DLD1 (cell line): Measurements from ENCODE around the gene MYO16.

Experiments
- in situ Hi-C: cut with HindIII; loops from 2 replicates; pipeline ENCODE4 v1.10.0; 2017; ENCODE audit warnings: low sequenced_read_pairs

MYO16 gene

DNA sequence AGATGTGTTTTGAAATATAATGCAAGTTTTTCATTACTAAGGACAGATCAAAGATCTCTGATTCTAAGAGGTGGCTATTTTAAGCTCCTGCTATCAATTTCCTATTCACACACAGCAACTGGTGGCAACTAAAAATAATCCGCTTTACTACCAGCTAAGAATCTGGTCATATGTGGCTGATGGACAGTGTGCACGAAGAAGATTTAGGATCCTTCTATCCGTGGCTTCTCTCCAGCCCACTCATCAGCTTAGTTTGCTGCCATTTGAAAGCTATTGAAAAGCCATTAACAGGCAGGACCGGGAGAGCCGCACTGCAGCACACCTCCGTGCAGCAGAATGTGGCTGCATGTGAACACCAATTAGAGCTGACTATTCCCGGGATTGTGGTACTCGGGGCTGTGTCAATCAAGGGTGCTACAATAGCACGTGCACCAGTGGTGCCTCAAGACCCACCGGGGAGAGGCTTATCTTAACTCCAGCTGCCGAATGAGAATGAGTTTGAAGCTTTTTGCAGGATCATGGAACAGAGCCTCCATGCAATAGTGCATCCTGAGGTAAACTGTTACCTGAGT lies at the start of gene MYO16:
TSS of gene MYO16 (plus strand) at position 431 of the 572 bp plus-strand sequence. CDS start 234 bp downstream, outside the sequence.
- in situ Hi-C loops = no loop called here

GRCh38 chr13:108586826-108587225 lies 42.6 kb upstream of the MYO16 start:
- in situ Hi-C loops = no loop called here

GRCh38 chr13:108588516-108588915 lies 40.9 kb upstream of the MYO16 start:
- in situ Hi-C loops = no loop called here

DNA sequence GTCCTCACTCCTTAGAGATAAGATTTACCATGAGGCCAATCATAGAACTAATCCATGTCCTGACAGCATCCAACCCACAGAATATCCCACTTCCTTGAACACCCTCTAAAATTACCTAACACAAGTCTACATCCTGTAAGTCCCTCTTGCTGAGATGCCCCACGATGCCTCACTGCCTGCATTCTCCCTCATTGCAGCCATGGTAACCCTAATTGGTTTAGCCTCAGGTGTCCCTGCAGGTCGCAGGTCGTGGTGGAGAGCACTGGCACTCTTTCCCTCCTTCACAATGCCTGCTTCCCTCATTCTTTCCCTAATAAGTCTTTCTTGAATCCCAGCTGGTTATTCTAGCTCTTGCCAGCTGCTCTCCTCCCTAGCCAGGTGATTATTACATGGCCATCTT lies 35.3 kb upstream of the MYO16 start:
- in situ Hi-C loops = no loop called here

DNA sequence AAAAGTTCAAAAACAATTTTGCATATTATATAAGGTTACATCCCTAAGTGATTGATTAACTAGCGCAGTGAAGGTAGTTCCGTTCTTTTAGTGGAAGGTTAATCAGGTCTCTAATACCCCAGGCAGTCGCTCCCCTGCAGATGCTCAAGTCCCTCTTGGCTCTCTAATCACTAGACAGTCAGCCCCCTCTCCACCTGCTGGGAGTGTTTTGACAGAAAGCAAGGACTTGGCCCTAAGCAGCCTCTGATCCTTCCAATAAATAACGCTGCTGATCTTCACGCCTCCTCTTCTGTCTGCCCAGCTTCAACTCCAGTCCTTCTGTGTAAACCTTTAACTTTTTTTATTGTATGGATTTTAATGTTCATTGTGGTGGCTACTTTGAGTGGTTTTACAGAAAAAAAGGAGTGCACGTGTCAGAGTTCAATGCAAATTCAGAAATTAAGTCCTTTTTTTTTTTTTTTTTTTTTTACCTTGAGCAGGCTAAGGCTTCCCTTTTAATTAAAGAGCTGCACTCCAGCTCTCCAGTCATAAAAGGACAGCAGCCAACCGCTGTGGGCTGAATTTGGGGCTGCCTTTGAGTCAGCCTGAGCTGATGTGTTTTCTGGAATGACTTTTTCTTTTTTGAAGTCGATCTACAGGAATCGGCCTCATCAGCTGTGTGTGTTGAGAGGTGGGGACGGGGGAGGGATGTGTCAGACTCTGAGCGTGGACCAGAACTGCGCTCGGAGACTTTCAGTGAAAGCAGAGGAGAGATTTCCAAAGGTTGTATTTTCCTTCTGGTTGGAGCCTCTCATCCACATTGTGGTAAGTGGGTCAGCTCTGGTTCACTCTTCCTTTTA lies 33.8 kb upstream of the MYO16 start:
- in situ Hi-C loops = no loop called here

DNA sequence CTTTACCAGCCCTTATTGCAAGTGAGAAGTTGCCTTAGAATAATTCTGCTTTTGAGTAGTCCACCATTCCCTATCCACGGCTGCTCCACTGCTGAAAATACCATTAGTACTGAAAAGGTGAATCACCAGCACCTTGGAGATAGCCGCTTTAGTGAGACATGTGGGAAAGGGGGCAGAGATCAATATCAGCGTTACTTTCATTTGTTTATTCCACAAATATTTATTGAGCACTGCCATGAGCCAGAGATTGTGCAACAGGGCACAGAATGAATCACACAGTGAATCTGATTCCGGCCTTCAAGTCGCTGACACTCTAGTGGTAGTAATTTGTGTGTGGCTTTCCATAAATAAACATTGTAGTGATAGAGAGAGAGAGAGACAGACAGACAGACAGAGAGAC lies 31.5 kb upstream of the MYO16 start:
- in situ Hi-C loops = no loop called here

DNA sequence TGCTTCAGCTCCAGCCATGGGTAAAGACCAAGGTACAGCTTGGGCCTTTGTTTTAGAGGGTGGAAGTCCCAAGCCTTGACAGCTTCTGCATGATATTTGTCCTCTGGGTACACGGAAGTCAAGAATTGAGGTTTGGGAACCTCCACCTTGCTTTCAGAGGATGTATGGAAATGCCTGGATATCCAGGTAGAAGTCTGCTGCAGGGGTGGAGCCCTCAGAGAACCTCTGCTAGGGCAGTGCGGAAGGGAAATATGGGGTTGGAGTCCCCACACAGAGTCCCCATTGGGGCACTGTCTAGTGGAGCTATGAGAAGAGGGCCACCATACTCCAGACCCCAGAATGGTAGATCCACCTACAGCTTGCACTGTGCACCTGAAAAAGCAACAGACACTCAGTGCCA lies 23.0 kb upstream of the MYO16 start:
- in situ Hi-C loops = no loop called here

- in situ Hi-C loops = no loop called here
These were observed 20.1 kb upstream of the MYO16 start for GRCh38 chr13:108609353-108609752.

GRCh38 chr13:108610507-108610906 lies 18.9 kb upstream of the MYO16 start:
- in situ Hi-C loops = no loop called here

DNA sequence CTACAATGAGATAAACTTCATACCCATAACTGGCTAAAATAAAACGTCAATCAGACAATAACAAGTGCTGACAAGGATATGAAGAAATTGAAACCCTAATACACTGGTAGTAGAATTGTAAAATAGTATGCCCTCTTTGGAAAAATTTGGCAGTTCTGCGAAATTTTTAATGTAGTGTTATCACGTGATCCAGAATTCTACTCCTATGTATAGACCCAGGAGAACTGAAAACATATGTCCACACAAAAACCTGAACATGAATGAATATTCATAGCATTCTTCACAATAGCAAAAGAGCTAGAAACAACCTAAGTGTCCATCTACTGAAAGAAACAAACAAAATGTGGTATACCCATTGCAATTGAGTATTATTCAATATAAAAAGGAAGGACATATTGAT lies 14.2 kb upstream of the MYO16 start:
- in situ Hi-C loops = no loop called here

DNA sequence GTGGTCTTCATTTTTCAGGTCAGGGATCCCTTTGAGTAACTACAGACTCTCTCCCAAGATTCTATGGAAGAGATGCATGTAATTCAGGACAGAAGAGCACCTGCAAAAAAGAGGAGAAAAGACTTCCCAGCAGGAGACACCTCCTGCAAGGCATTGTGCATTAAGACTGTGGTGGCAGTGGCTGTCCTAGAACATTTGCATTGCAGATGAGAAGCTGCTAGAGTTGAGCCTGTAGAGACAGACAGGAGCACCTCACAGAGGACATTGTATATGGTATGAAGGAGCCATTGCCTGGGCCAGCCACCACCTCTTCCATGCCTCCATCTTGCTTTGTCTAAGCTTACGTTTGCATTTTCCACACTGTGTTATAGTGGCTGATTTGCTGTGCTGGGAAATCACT lies 11.2 kb upstream of the MYO16 start:
- in situ Hi-C loops = no loop called here

DNA sequence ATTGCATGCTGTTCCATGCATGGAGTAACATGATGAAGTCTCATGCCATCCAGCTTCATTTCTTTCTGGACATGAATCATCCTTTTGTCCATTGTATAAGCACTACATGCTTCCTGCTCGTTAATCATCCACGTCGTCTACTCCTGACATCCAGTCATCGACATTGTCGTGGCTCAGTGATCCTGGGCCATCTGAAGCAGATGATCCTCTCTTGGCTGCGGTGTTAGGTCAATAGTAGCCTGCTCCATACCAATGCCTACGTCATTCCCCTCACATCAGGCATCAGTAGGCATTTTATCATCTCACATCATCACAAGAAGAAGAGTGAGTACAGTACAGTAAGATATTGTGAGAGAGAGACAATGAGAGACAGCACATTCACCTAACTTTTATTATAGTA lies 7.9 kb upstream of the MYO16 start:
- in situ Hi-C loops = no loop called here

- in situ Hi-C loops = no loop called here
These were observed 5.3 kb upstream of the MYO16 start for GRCh38 chr13:108624108-108624507.

DNA sequence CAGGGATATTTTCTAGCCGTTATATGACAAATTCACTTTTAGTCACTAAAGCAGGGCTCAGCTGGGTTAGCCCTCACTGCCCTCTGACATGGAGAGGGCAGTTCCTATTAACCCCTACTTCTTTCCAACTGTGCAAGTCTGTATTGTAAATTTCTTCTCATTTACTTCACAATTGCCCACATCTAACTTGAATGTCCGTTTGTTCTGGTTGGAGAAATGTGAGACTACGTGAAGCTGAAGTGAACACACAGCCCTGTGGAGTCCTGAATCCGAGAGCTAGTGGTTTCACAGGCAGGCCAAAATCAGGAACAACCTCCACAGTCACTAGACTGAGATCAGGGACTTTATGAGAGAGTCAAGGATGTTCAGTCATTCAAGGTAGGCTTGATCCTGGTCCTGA lies 4.4 kb upstream of the MYO16 start:
- in situ Hi-C loops = no loop called here

- in situ Hi-C loops = no loop called here
These were observed 577 bp downstream of the MYO16 start for GRCh38 chr13:108629988-108630387.

DNA sequence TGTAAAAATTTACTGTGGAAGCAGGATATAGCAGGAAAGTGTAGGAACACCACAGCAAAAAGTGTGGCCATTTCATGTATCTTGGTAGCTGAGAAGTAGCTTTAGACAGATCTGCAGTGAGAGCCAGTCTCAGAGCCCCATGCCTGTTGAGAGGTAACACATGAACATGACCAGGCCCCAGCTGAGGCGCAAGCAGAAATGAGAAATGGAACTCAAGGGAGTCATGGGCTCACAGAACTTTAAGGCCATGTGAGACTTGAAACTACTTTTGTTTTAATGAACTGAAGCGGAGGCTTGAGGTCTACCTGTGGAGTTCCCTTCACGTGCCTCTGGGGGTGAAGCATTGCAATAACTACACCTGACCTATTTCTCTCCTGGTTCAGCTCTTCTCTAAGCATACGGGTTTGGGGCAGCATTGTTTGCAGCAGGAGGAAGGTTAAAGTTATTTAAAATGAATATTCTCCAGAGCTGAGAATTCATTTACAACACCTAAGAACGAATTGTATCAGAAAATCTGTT lies 3.3 kb downstream of the MYO16 start:
- in situ Hi-C loops = no loop called here

DNA sequence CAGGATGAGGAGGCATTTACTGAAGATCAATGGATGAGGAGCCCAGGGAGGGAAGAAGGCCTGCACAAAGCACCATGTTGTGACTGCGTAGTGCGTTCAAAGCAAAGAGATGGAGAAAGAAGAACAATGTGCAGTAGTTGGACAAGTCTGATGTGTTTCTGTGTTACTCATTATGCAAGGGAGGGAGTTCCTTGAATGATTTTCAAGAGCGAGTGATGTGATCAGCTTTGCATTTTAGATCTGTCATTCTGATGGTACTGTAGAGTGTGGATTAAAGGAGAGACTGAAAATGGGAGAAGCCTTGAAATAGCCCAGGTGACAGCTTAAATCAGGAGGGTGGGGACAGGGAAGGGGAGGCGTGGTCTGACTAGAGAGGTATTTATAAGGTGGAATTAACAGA lies 9.5 kb downstream of the MYO16 start:
- in situ Hi-C loops = no loop called here

GRCh38 chr13:108643646-108644353 lies 14.4 kb downstream of the MYO16 start:
- in situ Hi-C loops = no loop called here

GRCh38 chr13:108645376-108645775 lies 16.0 kb downstream of the MYO16 start:
- in situ Hi-C loops = no loop called here

DNA sequence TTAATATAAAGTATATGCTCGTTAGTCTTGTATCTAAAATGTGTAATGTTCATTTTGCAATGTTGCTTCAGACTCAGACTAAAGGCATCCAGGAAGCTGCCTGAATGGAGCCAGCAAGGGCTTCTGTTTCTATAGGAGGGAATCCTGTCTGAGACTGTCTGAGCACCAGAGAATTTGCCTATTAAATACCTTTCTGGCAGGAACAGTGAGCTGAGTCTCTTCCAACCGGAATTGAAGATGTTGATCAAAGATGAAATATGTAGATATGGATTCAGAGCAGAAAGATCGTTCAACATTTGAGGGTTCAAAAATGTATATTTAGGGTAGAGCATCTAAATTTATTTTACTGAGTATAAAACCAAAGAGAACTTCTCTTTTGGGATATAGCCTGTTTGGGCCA lies 20.9 kb downstream of the MYO16 start:
- in situ Hi-C loops = no loop called here

DNA sequence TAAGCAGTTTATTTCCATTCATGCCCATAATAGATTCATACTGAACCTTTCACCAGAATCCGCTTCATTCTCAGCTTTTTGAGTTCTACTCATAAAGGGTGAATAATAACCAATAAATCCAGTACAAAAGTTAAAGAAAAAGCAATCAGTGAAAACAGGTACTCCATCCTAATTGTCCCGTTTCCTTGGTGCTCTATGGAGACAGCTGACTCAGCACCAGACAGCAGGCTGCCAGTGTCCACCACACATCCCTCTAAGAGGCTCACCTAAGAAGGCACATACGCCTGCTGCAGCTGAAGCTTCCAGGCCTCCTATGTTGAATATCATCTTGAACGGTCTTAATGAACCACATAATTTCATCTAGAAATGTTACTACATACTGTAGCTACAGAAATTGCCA lies 27.3 kb downstream of the MYO16 start:
- in situ Hi-C loops = no loop called here

GRCh38 chr13:108657519-108657918 lies 28.1 kb downstream of the MYO16 start:
- in situ Hi-C loops = no loop called here
